ENCODE results near the gene DHX35.
A peak's percentile ranks its signal among the peaks of the same experiment; 100 is the strongest.

DHX35 gene

GRCh38 chr20:39021748-39022147, 59.6 kb downstream of the DHX35 start:
- DNase-seq (ENCODE audit: low spot score), result no peak

DNA sequence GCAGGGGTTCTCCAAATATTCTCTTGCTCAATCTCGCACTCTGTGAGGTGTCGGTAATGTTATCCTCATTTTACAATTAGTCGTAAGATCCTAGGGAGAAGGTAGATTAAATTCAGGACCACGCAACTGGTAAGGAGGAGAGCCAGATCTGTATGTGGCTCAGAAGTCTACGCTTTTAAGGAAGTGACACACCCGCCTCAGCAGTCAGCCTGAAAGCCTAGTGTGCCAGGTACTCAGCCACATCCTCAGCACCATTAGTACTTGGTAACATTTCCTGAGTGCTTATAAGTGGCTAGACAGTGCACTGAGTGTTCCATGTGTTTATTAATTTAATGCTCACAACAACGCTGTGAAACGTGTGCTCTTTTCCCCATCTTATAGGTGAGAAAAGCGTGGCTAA, 63.7 kb downstream of the DHX35 start:
- no peak for DNase-seq (ENCODE audit: low spot score)

GRCh38 chr20:39029364-39029763, 67.2 kb downstream of the DHX35 start:
- DNase-seq (ENCODE audit: low spot score), result no peak

- no peak for DNase-seq (ENCODE audit: low spot score)
Observed at GRCh38 chr20:39032997-39033396, 70.9 kb downstream of the DHX35 start.

DNA sequence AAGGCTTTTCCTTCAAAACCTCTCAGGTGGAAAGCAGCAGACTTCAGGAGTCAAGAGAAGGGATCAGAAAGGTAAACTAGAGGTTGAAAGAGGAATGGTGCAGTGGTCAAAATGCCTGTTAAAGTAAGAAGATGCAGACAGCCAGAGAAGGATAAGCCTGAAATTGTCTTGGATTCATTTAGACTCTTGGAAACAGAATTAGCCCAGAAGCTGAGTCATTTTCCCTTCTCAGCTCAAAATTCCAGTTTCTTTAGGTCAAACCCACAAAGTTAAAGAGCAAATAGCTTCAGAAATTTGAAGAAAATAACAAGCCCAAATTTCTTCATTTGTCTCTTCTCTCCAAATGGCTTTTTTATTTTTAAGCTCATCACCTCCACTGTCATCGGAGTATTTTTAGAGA, 73.9 kb downstream of the DHX35 start:
- peak; percentile 56 for DNase-seq (ENCODE audit: low spot score)

DNA sequence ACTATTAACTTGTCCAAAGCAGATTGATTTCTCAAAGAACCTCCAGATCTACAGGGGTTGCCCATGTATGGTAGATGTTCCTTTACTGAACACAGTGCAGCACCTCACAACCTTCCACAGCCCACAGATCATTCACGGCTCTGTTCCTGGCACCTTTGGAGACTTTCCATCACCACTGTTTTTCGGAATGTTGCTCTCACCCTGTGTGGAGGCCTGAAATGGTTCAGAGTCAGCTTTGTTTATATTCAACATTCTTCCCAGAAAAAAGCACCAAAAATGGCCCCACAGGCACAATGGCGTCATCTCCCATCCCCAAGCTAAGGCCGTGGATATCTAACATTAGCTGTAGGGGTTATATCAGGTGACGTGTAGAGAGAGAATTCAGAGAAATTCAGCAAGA, 74.7 kb downstream of the DHX35 start:
- DNase-seq (ENCODE audit: low spot score), result no peak

DNA sequence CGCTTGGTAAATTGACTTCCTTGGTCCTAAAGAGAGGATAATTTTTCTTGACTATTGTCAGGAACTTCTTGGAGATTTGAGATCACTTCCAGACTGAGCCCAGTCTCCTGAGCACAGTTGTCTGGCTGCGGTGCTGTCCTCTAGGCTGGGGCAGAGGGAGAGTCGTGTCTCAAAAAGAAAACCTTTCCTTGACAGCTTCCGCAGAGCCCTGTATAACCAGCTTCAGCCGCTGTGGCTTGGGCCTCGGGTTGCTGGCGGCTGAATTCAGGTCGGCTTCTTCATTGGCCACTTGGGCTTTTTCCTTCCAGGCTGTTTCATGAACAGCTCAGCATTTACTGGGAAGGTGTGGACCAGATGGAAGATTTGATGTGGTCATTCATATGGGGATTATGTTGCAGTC, 75.9 kb downstream of the DHX35 start:
- no peak for DNase-seq (ENCODE audit: low spot score)

DNA sequence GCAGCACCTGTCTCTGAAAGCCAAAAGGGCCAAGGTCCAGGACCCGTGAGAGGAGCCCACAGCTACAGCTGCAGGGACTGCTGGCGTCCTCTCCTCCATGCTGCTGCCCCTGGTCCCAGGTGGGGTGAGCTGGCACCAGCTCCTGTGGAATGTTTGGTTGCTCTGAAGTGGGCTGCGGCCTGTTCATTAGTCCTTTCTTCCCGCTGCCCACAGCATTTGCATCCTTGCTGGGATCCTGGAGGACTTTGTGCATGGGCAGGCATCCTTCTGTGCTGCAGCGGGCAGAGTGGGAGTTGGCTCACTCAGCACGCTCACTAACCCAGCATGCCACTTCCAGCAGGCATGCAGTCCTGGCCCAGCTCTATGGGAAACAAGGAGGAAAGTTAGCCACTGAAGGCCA, 76.4 kb downstream of the DHX35 start:
- DNase-seq (ENCODE audit: low spot score), result no peak

DNA sequence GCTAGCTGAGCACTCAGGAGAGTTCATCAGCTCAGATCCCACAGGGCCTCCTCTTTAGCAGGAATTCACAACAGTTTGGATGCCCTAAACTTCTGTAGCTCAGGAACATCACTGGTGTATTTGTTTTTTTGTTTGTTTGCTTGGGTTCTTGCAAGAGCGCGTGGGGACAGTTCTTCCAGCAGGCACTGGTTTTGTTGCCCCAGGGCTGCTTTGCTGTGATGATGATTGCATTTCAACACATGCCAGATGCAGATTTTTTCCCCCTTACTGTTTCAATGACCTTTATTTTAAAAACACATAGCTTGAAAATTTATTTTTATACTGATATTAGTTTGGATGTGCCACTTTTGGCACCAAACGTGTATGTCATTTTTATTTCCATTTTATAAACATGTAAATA, 77.1 kb downstream of the DHX35 start:
- no peak for DNase-seq (ENCODE audit: low spot score)

DNA sequence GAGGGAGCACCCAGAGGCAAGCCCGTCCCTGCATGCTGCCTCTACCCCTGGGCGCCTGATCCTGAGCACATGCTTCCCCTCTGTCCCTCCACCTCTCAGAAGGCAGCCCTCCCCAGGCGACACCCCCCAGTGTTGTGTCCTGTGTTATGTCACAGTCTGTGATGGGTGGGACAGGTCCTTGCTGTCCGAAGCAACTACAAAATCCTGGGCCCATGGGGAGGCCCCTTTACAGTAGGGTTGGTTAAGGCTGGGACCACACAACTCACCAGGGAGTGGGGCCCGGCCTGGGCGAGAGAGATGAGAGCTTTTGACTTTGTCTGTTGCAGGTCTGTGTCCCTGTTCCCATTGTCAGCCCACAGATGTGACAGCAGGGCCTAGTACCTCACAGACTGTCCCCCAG, 78.0 kb downstream of the DHX35 start:
- DNase-seq (ENCODE audit: low spot score), result no peak

DNA sequence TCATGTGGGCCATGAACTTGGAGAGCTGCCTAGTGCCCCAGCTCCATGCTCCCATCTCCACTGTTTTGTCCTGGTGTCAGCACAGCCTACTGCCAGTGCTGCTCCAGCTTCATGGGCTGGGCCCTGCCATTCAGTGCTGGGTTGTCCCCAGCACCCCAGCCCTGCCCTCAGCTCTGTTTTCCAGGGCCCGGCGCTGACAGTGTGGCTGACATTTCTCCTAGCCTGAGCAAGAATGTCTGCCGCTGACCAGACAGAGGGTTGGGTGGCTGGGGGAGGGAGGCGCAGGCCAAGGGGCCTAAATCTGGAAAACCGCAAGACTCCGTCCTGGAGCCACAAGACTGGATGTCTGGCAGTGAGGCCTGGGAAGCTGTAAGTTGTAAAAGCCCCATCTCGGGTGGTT, 78.9 kb downstream of the DHX35 start:
- DNase-seq (ENCODE audit: low spot score), result no peak

DNA sequence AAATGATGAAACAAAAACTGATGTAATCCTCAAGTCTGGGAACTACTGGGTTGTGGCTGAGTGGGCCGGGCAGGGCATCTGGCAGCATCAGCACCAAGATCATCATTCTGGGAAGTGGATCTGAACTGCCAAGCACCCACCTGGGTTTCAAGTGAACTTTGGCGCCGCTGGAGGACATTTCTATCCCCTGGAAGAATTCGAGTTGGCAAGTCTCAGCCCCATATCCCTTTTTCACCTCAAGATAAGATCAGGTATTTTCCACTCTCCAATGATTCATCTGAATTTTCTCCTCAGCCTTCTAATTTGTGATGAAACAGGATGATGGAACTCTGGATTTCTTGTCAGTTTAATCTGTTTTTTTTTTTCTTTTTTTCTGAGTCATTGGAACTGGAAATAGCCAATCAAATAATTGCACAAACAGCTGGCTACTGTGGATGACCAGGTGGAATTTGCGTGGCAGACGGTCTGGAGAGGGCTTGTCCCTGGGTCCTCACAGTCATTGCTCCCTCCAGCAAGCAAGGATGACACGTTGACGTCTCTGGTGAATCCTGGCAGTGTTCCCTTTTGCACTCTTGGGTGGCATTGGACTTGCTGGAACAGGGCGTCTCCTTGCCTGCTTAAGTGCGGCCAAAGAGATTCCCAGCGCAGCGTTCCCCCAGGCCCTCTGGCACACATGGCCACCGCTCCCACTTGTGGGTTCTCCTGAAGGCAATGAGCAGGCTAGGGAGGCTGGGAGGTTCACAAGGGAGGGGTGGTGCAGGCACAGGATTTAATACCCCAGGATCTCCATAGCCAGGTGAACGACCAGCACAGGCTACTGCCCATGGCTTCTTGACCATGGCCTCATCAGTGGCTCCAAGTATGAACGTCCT, 80.4 kb downstream of the DHX35 start:
- peak; percentile 44 for DNase-seq (ENCODE audit: low spot score)

- DNase-seq (ENCODE audit: low spot score), result no peak
Observed at GRCh38 chr20:39044501-39044900, 82.4 kb downstream of the DHX35 start.

- DNase-seq (ENCODE audit: low spot score), result no peak
Observed at GRCh38 chr20:39045676-39046075, 83.5 kb downstream of the DHX35 start.

GRCh38 chr20:39047417-39047985, 85.4 kb downstream of the DHX35 start:
- DNase-seq (ENCODE audit: low spot score), result no peak

GRCh38 chr20:39048000-39048696, 86.0 kb downstream of the DHX35 start:
- DNase-seq (ENCODE audit: low spot score), result peak; percentile 92

- DNase-seq (ENCODE audit: low spot score), result no peak
Observed at GRCh38 chr20:39049148-39049547, 87.0 kb downstream of the DHX35 start.

- DNase-seq (ENCODE audit: low spot score), result peak; percentile 89
Observed at GRCh38 chr20:39049684-39050554, 87.8 kb downstream of the DHX35 start.

DNA sequence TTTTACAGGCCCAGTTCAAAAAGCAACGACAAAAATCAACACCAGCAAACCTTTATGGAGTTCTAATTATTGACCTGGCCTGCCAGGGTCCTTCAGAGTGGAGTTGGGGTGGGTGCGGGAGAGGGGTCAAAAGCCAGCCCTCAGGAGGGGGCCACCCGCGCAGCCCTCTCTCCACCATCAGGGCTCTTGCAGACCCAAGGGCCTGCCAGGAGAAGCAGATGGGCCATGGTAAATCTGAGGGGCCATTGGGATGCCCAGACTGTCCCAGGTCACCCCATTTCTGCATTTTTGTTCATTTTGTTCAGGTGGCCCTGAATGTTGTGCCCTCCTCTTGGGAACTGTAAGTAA, 88.4 kb downstream of the DHX35 start:
- no peak for DNase-seq (ENCODE audit: low spot score)

GRCh38 chr20:39052676-39053075, 90.5 kb downstream of the DHX35 start:
- DNase-seq (ENCODE audit: low spot score), result no peak

GRCh38 chr20:39057143-39057542, 95.0 kb downstream of the DHX35 start:
- no peak for DNase-seq (ENCODE audit: low spot score)

- DNase-seq (ENCODE audit: low spot score), result no peak
Observed at GRCh38 chr20:39057911-39058310, 95.8 kb downstream of the DHX35 start.
